Stimulated activated CD8-positive, alpha-beta memory T cell treated with anti-CD3 and anti-CD28 coated beads, Interleukin-2, amount 100 ng/mL, for 48 hours (primary cell): Measurements from ENCODE around the gene TBC1D14.

ENCODE experiments used
- DNase-seq, 2 donors: peaks; one replicate each; pipeline ENCODE4 v3.0.0-alpha.2; 2020; ENCODE audit warnings: low read depth in 2 of 2

TBC1D14 gene

GRCh38 chr4:7042503-7043283 is 133.1 kb downstream of the TBC1D14 start:
- peak; percentile 89 to 93 for DNase-seq

GRCh38 chr4:7043284-7044136 is 133.9 kb downstream of the TBC1D14 start, which contains the start of gene TADA2B:
Gene TADA2B, plus strand, starts transcription at chr4:7043372. Its CDS starts 208 bp downstream, at chr4:7043580.
- DNase-seq = peak; percentile 23 to 28

GRCh38 chr4:7044137-7044930 is 134.7 kb downstream of the TBC1D14 start:
- DNase-seq = no peak

- DNase-seq = no peak
Observed at GRCh38 chr4:7045553-7045952, 135.9 kb downstream of the TBC1D14 start.

- no peak for DNase-seq
Observed at GRCh38 chr4:7045961-7046921, 136.6 kb downstream of the TBC1D14 start.

- DNase-seq = no peak
Observed at GRCh38 chr4:7046971-7047370, 137.3 kb downstream of the TBC1D14 start.

GRCh38 chr4:7048642-7049041 is 139.0 kb downstream of the TBC1D14 start:
- DNase-seq = no peak

GRCh38 chr4:7049295-7049694 is 139.7 kb downstream of the TBC1D14 start:
- no peak for DNase-seq

GRCh38 chr4:7049739-7050138 is 140.1 kb downstream of the TBC1D14 start:
- no peak for DNase-seq

GRCh38 chr4:7050481-7051143 is 141.0 kb downstream of the TBC1D14 start:
- no peak for DNase-seq

GRCh38 chr4:7051144-7051495 is 141.5 kb downstream of the TBC1D14 start:
- no peak for DNase-seq

GRCh38 chr4:7051905-7052304 is 142.3 kb downstream of the TBC1D14 start:
- no peak for DNase-seq

- DNase-seq = no peak
Observed at GRCh38 chr4:7052313-7052712, 142.7 kb downstream of the TBC1D14 start.

GRCh38 chr4:7052923-7053715 is 143.5 kb downstream of the TBC1D14 start:
- no peak for DNase-seq

GRCh38 chr4:7054106-7054880 is 144.7 kb downstream of the TBC1D14 start:
- DNase-seq = no peak

- DNase-seq = no peak
Observed at GRCh38 chr4:7055111-7055989, 145.7 kb downstream of the TBC1D14 start.

GRCh38 chr4:7055990-7056325 is 146.3 kb downstream of the TBC1D14 start:
- no peak for DNase-seq

- no peak for DNase-seq
Observed at GRCh38 chr4:7058792-7059191, 149.2 kb downstream of the TBC1D14 start.
